Neuronal stem cell (in vitro differentiated cells): ENCODE data around the gene OR6S1.

Experiments used
- DNase-seq: peaks from one replicate; pipeline ENCODE4 v3.0.0-alpha.2; 2013; ENCODE audit warnings: low spot score
- H2AFZ ChIP-seq: one replicate; pipeline ENCODE4 v1.6.1; 2013; ENCODE audit warnings: mild to moderate bottlenecking, low read length, inconsistent platforms
- H2AK5ac ChIP-seq: 2 replicates; pipeline ENCODE4 v1.6.1; 2013; ENCODE audit warnings: low read depth, mild to moderate bottlenecking, inconsistent platforms, low read length, moderate library complexity, mixed read lengths
- H2BK120ac ChIP-seq: 2 replicates; pipeline ENCODE4 v1.6.1; 2013; ENCODE audit warnings: low read depth, mild to moderate bottlenecking, inconsistent platforms, low read length, moderate library complexity, mixed read lengths
- H2BK12ac ChIP-seq: one replicate; pipeline ENCODE4 v1.6.1; 2013; ENCODE audit warnings: low read length, inconsistent platforms
- H2BK15ac ChIP-seq: 2 replicates; pipeline ENCODE4 v1.6.1; 2013; ENCODE audit warnings: mild to moderate bottlenecking, low read length, inconsistent platforms, mixed read lengths
- H2BK5ac ChIP-seq: one replicate; pipeline ENCODE4 v1.6.1; 2013; ENCODE audit warnings: inconsistent platforms, mild to moderate bottlenecking, low read length, moderate library complexity
- H3K14ac ChIP-seq: one replicate; pipeline ENCODE4 v1.6.1; 2013; ENCODE audit warnings: low read length, inconsistent platforms
- H3K18ac ChIP-seq: 2 replicates; pipeline ENCODE4 v1.6.1; 2013; ENCODE audit warnings: low read length, inconsistent platforms
- H3K23ac ChIP-seq: 2 replicates; pipeline ENCODE4 v1.6.1; 2013; ENCODE audit warnings: low read depth, mild to moderate bottlenecking, mixed read lengths, low read length, inconsistent platforms; ENCODE audit not compliant: poor library complexity
- H3K27ac ChIP-seq: replicated peaks from 3 replicates; pipeline ENCODE4 v1.5.1; 2013; ENCODE audit warnings: low read length, inconsistent platforms
- H3K27me3 ChIP-seq, 3 experiments: 2 replicates each; pipeline ENCODE4 v1.6.1; 2013; ENCODE audit warnings: low read length in 3 of 3, mild to moderate bottlenecking in 2 of 3, inconsistent platforms in 1 of 3, low read depth in 1 of 3, mixed read lengths in 1 of 3, moderate library complexity in 1 of 3; ENCODE audit not compliant: control insufficient read depth in 3 of 3, insufficient read depth in 3 of 3
- H3K36me3 ChIP-seq, 2 donors: replicated peaks in 1 of 2; 2 replicates each; pipeline ENCODE4 v1.6.1; 2013; ENCODE audit warnings: low read length in 2 of 2; ENCODE audit not compliant: control insufficient read depth in 2 of 2, insufficient read depth in 2 of 2
- H3K4ac ChIP-seq: 2 replicates; pipeline ENCODE4 v1.6.1; 2013; ENCODE audit warnings: inconsistent platforms, mild to moderate bottlenecking, low read length, moderate library complexity
- H3K4me1 ChIP-seq, 2 donors: 1 replicate in 1 of 2; 2 replicates in 1 of 2; pipeline ENCODE4 v1.6.1; 2013; ENCODE audit warnings: low read length in 2 of 2, low read depth in 1 of 2; ENCODE audit not compliant: control insufficient read depth in 2 of 2, insufficient read depth in 1 of 2
- H3K4me2 ChIP-seq: one replicate; pipeline ENCODE4 v1.6.1; 2013; ENCODE audit warnings: mild to moderate bottlenecking, low read length, inconsistent platforms; ENCODE audit not compliant: insufficient read depth, poor library complexity, severe bottlenecking
- H3K4me3 ChIP-seq, 2 donors: 2 replicates each; pipeline ENCODE4 v1.5.1; 2013; ENCODE audit warnings: low read length in 2 of 2, mild to moderate bottlenecking in 2 of 2, inconsistent platforms in 1 of 2, moderate library complexity in 1 of 2
- H3K79me1 ChIP-seq: one replicate; pipeline ENCODE4 v1.6.1; 2013; ENCODE audit warnings: low read depth, mild to moderate bottlenecking, inconsistent platforms, low read length, moderate library complexity
- H3K9ac ChIP-seq: one replicate; pipeline ENCODE4 v1.6.1; 2013; ENCODE audit warnings: mild to moderate bottlenecking, low read depth, low read length, inconsistent platforms; ENCODE audit not compliant: poor library complexity
- H3K9me3 ChIP-seq, 2 donors: replicated peaks in 1 of 2; 2 replicates each; pipeline versions ENCODE3 to v1.6.1; 2013; ENCODE audit warnings: low read length in 2 of 2, mild to moderate bottlenecking in 2 of 2, inconsistent platforms in 1 of 2, low read depth in 1 of 2, mixed read lengths in 1 of 2, moderate library complexity in 1 of 2; ENCODE audit not compliant: control insufficient read depth in 2 of 2, insufficient read depth in 1 of 2
- H4K8ac ChIP-seq: one replicate; pipeline ENCODE4 v1.6.1; 2013; ENCODE audit warnings: low read depth, mild to moderate bottlenecking, inconsistent platforms, low read length, moderate library complexity
- H4K91ac ChIP-seq: one replicate; pipeline ENCODE4 v1.6.1; 2013; ENCODE audit warnings: low read length, low read depth, mild to moderate bottlenecking, inconsistent platforms; ENCODE audit not compliant: poor library complexity
- WGBS, 2 donors: extraction: QIAGEN DNeasy Blood & Tissue Kit; methylation state at CpG; one replicate each; pipeline ENCODE4 v1.1.7; 2013; ENCODE audit warnings: missing lambda C conversion rate in 2 of 2, mixed read lengths in 1 of 2; ENCODE audit not compliant: insufficient read length in 2 of 2, insufficient replicate concordance in 1 of 2; ENCODE audit errors: extremely low coverage in 2 of 2; 5-methylcytosine and 5-hydroxymethylcytosine counted together

OR6S1 gene

DNA sequence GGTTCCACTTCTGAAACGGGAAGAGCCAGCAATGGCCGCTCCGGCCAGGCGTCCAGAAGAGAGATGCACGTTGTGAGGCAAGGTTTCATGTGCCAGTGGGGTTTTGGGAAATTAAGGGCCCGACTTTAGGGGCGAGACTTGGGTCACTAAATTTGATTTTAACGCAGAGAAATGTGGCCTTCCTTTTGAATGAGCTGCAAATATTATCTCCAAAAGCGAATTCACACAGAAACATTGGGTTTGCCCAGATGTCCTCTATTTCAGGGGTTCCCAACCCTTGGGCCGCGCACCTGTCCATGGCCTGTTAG lies 40.6 kb upstream of the OR6S1 start:
- Histone ChIP-seq H3K14ac (no peak overlapping the region), H3K23ac (peak overlapping the region; percentile 90), H3K4ac (no peak overlapping the region), H3K27me3 (peaks cover 0 to 3% (median 0%) of the 10 kb centered on the region in 3 experiments), H4K91ac (no peak overlapping the region), H2BK12ac (no peak overlapping the region), H2BK15ac (no peak overlapping the region), H3K4me1 (peaks cover 3 to 4% of the 10 kb centered on the region in 2 donors), H3K4me3 (peak overlapping the region; percentile 88 to 91), H2AFZ (peak overlapping the region; percentile 98), H2AK5ac (no peak overlapping the region), H3K9ac (peak overlapping the region; percentile 100), H2BK5ac (peak overlapping the region; percentile 27), H3K9me3 (no peaks in the 10 kb centered on the region), H3K18ac (peak overlapping the region; percentile 66), H3K27ac (peak overlapping the region; percentile 87), H4K8ac (no peak overlapping the region), H2BK120ac (no peak overlapping the region), H3K4me2 (peak overlapping the region; percentile 81), H3K36me3 (no peaks in the 10 kb centered on the region), H3K79me1 (no peaks in the 10 kb centered on the region)
- no CpG with 5 or more reads among the region's 11 CpGs for WGBS, 2 donors
- DNase-seq, result no peak

- H3K18ac ChIP-seq, result peak overlapping the region; percentile 66
- H2BK12ac ChIP-seq, result no peak overlapping the region
- peak overlapping the region; percentile 88 to 91 for H3K4me3 ChIP-seq
- H3K27me3 ChIP-seq, result peaks cover 0 to 3% (median 0%) of the 10 kb centered on the region in 3 experiments
- DNase-seq, result peak; percentile 89
- peak overlapping the region; percentile 27 for H2BK5ac ChIP-seq
- WGBS, 2 donors, result no CpG with 5 or more reads among the region's 25 CpGs
- no peak overlapping the region for H2BK120ac ChIP-seq
- H3K36me3 ChIP-seq, result no peaks in the 10 kb centered on the region
- H2AK5ac ChIP-seq, result no peak overlapping the region
- H3K4me1 ChIP-seq, result peaks cover 3 to 4% of the 10 kb centered on the region in 2 donors
- H3K23ac ChIP-seq, result no peak overlapping the region
- H3K79me1 ChIP-seq, result no peaks in the 10 kb centered on the region
- H3K9ac ChIP-seq, result no peak overlapping the region
- H3K27ac ChIP-seq, result peak overlapping the region; percentile 87
- H3K9me3 ChIP-seq, result no peaks in the 10 kb centered on the region
- H4K91ac ChIP-seq, result no peak overlapping the region
- H3K4me2 ChIP-seq, result peak overlapping the region; percentile 81
- peak overlapping the region; percentile 98 for H2AFZ ChIP-seq
- no peak overlapping the region for H4K8ac ChIP-seq
- no peak overlapping the region for H3K14ac ChIP-seq
- no peak overlapping the region for H3K4ac ChIP-seq
- no peak overlapping the region for H2BK15ac ChIP-seq
Observed at GRCh38 chr14:20681348-20682126, 40.0 kb upstream of the OR6S1 start.

DNA sequence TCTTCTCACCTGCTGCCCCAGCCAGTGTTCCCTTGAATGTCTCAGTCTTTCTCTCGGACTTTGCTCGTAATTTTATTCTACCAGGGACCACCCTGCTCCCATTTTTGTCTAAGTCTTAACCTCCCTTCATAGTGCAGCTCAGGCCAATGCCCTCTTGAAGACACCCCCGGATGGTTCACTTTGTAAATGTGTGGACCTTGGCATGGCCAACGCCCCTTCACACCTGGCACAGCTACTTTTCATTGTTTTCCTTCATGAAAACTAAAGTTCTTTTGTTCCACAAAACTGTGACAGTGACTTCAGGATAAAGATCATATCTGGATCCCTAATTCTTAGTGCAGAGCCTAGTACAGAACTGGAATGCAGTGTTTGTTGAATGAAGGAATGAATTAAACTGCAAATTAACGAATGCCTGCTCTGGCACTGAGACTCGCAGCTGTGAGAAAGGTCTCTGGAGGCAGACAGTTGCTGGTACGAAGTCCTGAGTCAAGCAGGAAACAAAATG lies 39.4 kb upstream of the OR6S1 start:
- Histone ChIP-seq H4K91ac (no peak overlapping the region), H3K9me3 (no peaks in the 10 kb centered on the region), H3K79me1 (no peaks in the 10 kb centered on the region), H2AFZ (peak overlapping the region; percentile 91), H3K18ac (no peak overlapping the region), H3K4me2 (peak overlapping the region; percentile 60), H3K4ac (no peak overlapping the region), H2AK5ac (no peak overlapping the region), H3K9ac (no peak overlapping the region), H3K4me3 (peak overlapping the region; percentile 80 to 88), H3K27ac (no peak overlapping the region), H4K8ac (no peak overlapping the region), H3K23ac (no peak overlapping the region), H3K36me3 (no peaks in the 10 kb centered on the region), H2BK12ac (no peak overlapping the region), H2BK120ac (no peak overlapping the region), H2BK15ac (no peak overlapping the region), H3K4me1 (peaks cover 3 to 4% of the 10 kb centered on the region in 2 donors), H3K14ac (no peak overlapping the region), H3K27me3 (peaks cover 0 to 3% (median 1%) of the 10 kb centered on the region in 3 experiments), H2BK5ac (no peak overlapping the region)
- no CpG with 5 or more reads among the region's 7 CpGs for WGBS, 2 donors
- DNase-seq, result no peak

- no peak overlapping the region for H2BK12ac ChIP-seq
- H4K8ac ChIP-seq, result no peak overlapping the region
- H3K4me2 ChIP-seq, result peak overlapping the region; percentile 60
- H3K27me3 ChIP-seq, result peaks cover 0 to 5% (median 3%) of the 10 kb centered on the region in 3 experiments
- no peak overlapping the region for H3K4ac ChIP-seq
- H3K14ac ChIP-seq, result no peak overlapping the region
- H2BK15ac ChIP-seq, result no peak overlapping the region
- no peak overlapping the region for H3K23ac ChIP-seq
- H2AFZ ChIP-seq, result peak overlapping the region; percentile 91
- no CpG with 5 or more reads among the region's 8 CpGs for WGBS, 2 donors
- no peak overlapping the region for H4K91ac ChIP-seq
- H3K36me3 ChIP-seq, result no peaks in the 10 kb centered on the region
- no peak for DNase-seq
- H2BK120ac ChIP-seq, result no peak overlapping the region
- no peak overlapping the region for H3K9ac ChIP-seq
- peaks cover 3 to 4% of the 10 kb centered on the region in 2 donors for H3K4me1 ChIP-seq
- H3K9me3 ChIP-seq, result no peaks in the 10 kb centered on the region
- H3K79me1 ChIP-seq, result no peaks in the 10 kb centered on the region
- no peak overlapping the region for H2BK5ac ChIP-seq
- no peak overlapping the region for H3K27ac ChIP-seq
- H3K18ac ChIP-seq, result no peak overlapping the region
- no peak overlapping the region for H2AK5ac ChIP-seq
- H3K4me3 ChIP-seq, result peak overlapping the region in 1 of 2 donors; percentile 88
Observed at GRCh38 chr14:20680363-20680762, 38.9 kb upstream of the OR6S1 start.
